ENCODE measurements around the gene NUTM2E.
A peak's percentile ranks its signal among the peaks of the same experiment; 100 is the strongest.
"Not testable (repeated sequence)": the region's sequence is repeated elsewhere in the genome, so short reads cannot be mapped to it uniquely, and the experiment has no call there.

Gene NUTM2E, protein sequence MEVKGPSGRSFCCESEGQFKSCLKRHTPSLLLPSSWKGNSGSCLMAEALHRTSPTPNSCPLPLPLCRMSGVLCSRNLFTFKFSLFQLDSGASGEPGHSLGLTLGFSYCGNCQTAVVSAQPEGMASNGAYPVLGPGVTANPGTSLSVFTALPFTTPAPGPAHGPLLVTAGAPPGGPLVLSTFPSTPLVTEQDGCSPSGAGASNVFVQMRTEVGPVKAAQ (N-terminal part only)

GRCh38 chr10:79826496-79827215, at the start of gene NUTM2E:
Gene NUTM2E (plus strand): TSS chr10:79826739. CDS start chr10:79841741, 15,002 bp downstream.
- peak; percentile 90 for DNase-seq

DNA sequence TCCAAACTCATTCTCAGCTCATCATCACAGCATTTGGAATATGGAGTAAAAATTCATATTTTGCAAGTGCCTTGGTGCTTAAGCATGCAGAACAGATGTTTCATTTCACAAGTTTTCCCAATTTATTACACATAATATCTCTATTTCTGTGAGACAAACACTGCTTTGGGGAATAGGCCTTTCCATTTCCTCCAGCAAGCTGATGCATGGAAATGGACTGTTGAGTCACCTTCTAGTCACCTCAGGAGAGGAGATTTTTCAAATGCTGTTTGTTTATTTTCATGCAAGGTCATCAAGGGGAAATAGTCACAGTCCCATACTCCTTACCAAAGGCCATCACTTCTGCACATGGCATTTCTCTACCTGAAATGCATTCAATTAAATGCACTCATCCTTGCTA, 48.5 kb upstream of the NUTM2E start:
- DNase-seq: not testable (repeated sequence)

- DNase-seq: peak; percentile 47
These were observed 47.1 kb upstream of the NUTM2E start for GRCh38 chr10:79779310-79779938.

GRCh38 chr10:79779992-79780391, 46.5 kb upstream of the NUTM2E start:
- DNase-seq: not testable (repeated sequence)

- not testable (repeated sequence) for DNase-seq
These were observed 45.0 kb upstream of the NUTM2E start for GRCh38 chr10:79781584-79781983.

GRCh38 chr10:79787455-79787952, 39.0 kb upstream of the NUTM2E start:
- not testable (repeated sequence) for DNase-seq

- DNase-seq: not testable (repeated sequence)
These were observed 37.2 kb upstream of the NUTM2E start for GRCh38 chr10:79789351-79789750.

DNA sequence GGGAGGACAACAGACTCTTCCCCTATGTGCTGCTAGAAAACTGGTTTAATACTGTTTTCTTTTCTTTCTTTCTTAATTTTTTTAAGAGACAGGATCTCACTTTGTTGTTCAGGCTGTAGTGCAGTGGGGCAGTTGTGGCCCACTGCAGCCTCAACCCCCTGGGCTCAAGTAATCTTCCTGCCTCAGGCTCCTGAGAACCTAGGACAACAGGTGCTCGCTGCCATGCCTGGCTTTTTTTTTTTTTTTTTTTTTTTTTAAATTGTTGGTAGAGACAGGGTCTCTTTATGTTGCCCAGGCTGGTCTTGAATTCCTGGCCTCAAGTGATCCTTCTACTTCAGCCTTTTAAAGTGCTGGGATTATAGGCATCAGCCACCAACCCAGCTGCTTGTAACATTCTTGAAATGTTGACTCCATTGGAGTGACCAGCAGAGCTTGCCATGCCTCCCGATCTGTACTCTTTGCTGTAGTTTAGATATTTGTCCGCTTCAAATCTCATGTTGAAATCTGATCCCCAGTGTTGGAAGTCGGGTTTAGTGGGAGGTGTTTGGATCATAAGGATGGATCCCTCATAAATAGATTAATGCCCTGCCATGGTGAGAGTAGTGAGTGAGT, 34.5 kb upstream of the NUTM2E start:
- not testable (repeated sequence) for DNase-seq

DNA sequence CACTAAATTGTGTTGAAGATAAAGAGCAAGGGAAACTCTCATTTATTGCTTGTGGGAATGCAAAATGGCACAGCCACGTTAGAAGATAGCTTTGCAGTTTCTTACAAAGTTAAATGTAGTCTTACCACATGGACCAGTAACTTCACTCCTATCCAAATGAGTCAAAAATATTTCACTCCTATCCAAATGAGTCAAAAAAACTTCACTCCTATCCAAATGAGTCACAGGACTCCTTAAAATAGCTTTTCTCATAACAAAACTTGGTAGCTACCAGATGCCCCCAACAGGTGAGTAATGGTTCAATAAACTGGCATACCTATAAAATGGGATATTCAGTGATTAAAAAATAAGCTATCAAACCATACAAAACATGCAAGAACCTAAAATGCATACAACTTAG, 27.2 kb upstream of the NUTM2E start:
- not testable (repeated sequence) for DNase-seq

DNA sequence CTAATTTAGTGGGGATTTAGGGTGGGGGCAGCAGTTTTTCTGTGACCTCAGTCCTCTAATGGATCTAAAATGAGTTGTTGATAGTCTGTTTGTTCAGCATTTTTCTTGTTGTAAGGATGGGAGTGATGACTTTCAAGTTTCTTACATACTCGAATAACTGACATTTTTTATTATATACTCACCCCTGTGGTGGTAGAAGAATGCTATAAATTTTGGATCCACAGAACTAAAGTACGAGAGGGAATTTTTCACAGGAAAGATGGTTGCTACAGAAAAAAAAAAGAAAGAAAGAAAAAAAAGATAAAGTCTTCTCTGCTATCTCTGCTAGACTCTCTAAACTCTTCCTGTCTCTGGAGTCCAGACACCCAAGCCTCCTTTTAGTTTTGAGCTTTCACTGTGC, 20.7 kb upstream of the NUTM2E start:
- not testable (repeated sequence) for DNase-seq

DNA sequence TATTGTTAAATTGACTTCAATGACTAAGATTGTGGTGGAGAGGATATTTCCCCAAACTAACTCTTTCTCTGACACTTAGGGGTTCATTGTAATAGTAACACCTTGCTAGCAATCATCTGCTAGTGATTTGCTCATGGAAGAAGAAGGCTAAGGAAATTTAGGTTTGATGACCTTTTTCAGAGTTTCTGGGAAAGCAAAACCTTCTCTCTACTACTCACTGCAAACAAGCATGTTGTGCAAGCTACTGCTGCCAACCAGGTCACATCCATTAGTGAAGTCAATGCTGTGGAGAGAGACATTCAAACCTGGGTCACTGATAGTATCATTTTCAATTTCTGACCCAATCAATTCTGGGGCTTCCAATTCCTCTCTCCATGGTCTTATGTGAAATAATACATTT, 14.6 kb upstream of the NUTM2E start:
- not testable (repeated sequence) for DNase-seq

- DNase-seq: not testable (repeated sequence)
These were observed 10.2 kb upstream of the NUTM2E start for GRCh38 chr10:79816290-79816689.

GRCh38 chr10:79823387-79823786, 3.2 kb upstream of the NUTM2E start:
- DNase-seq: not testable (repeated sequence)

DNA sequence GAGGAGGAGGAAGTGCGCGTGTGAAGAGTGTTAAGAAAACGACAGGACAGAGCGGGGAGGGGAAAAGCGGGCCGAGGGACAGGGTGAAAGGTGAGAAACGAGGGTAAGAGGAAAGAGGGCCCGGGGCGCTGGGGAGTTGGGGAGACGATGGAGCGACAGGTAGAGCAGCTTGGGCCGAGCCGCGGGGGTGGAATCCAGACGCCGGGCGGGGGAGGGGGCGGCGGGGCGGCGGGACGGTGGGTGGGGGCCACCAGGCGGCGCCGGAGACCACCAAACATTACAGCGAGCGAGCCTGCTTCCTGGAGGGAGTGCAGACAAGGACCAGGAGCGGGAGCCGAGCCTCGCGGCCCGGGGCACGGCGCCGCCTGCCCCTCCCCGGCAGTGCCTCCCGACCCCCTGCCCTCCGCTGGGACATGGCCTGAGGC, 940 bp upstream of the NUTM2E start:
- DNase-seq: peak; percentile 29

- DNase-seq: peak; percentile 22
These were observed 426 bp upstream of the NUTM2E start for GRCh38 chr10:79826131-79826495.

- DNase-seq: not testable (repeated sequence)
These were observed 7.3 kb downstream of the NUTM2E start for GRCh38 chr10:79833833-79834232.

GRCh38 chr10:79835891-79836290, 9.4 kb downstream of the NUTM2E start:
- DNase-seq: not testable (repeated sequence)

GRCh38 chr10:79836891-79837290, 10.4 kb downstream of the NUTM2E start:
- DNase-seq: not testable (repeated sequence)

DNA sequence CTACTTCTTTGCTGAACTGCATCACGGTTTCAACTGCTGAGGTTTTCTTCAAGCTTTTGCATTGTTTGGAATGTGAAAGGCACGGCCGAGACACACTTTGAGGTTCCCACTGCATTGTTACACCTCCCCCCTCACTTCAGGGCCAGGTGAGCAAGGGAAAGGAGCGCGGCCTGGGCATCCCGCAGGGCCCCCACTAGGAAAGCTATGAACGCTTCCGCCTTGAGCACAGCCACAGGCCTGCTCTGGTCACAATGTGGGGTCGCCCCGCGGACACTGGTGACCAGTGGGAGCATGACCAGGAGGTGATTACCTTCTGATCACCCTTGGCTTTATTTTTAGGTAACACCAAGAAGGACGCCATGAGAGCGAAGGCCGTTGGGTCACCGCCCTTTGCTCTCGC, 11.9 kb downstream of the NUTM2E start:
- not testable (repeated sequence) for DNase-seq

- DNase-seq: not testable (repeated sequence)
These were observed 26.8 kb downstream of the NUTM2E start for GRCh38 chr10:79853191-79853854.

DNA sequence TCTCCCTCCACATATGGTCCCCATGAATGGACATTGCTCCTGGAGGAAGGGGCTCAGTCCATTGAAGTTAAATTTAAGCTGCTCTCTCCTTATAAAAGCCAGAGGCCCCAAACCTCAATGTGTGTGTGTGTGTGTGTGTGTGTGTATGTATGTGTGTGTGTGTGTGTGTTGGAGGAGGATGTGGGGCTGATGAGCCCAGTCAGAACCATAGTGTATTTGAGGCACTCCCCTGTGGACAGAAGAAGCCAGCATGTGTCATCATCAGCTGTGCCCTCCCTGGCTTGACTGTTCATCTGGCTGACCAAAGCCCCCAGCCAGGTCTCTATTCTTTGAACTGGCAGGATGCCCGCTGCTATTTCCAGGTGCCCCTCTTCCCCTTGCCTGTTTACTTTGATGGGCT, 35.7 kb downstream of the NUTM2E start:
- DNase-seq: not testable (repeated sequence)

- DNase-seq: not testable (repeated sequence)
These were observed 36.3 kb downstream of the NUTM2E start for GRCh38 chr10:79862803-79863202.

Measured in right hindlimb (tissue), 1 donor.